ENCODE data around the gene CERS1.
A peak's percentile ranks its signal among the peaks of the same experiment; 100 is the strongest.

Gene CERS1

GRCh38 chr19:18895824-18896341 is at the start of gene CERS1:
Gene CERS1 (minus strand): TSS chr19:18896158. CDS start chr19:18896072, 86 bp downstream.
- Histone ChIP-seq H3K4me3 (ENCODE audit: low read length) (peak within 1 kb of the TSS; percentile 46; the same call in 1 of the 2 replicates), H4K20me1 (ENCODE audit: control insufficient read depth, insufficient read depth, low read depth, low read length) (no peaks in the 10 kb centered on the region), H3K27ac (ENCODE audit: low read depth, low read length) (no peak within 1 kb of the TSS), H3K9me2 (replicated peaks; ENCODE audit: control insufficient read depth, low read length) (no peaks in the 10 kb centered on the region), H3K4me2 (ENCODE audit: low read length) (peak within 1 kb of the TSS; percentile 50), H3K4me1 (ENCODE audit: control insufficient read depth, low read length) (peaks cover 20% of the 10 kb centered on the region), H3F3A (ENCODE audit: control insufficient read depth, insufficient read depth) (no peaks in the 10 kb centered on the region), H3K9me3 (ENCODE audit: control insufficient read depth, insufficient read depth, low read length) (no peaks in the 10 kb centered on the region), H3K27me3 (ENCODE audit: control insufficient read depth, low read length) (peaks cover 34% of the 10 kb centered on the region), H3K36me3 (ENCODE audit: control insufficient read depth, low read length) (peaks cover 4% of the 10 kb centered on the region; the same call in 1 of the 2 replicates), H3K79me2 (ENCODE audit: control insufficient read depth, low read length) (no peaks in the 10 kb centered on the region)
- TF ChIP-seq CTCF (IDR thresholded peaks at IDR 0.05; ENCODE audit: low read depth, low read length, poor library complexity, severe bottlenecking), result no peak
- TF ChIP-seq EZH2phosphoT487 (IDR thresholded peaks at IDR 0.05; ENCODE audit: borderline replicate concordance, low read length), result no peak

DNA sequence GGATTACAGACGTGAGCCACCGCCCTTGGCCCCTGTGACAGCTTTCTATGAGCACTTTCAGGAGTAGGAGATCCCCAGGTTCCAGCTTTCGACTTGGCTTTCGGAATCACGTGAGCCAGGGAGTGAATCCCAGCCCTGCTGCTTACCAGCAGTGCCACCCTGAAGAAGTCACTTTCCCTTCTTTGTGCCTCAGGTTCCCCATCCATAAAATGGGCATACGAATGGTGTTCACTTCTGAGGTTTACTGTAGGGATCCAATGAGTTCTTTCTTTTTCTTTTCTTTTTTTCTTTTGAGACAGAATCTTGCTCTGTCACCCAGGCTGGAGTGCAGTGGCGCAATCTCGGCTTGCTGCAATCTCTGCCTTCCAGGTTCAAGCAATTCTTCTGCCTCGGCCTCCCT is 49.3 kb upstream of the CERS1 start:
- no peak overlapping the region for H3K27ac ChIP-seq (ENCODE audit: low read depth, low read length)
- H3K9me3 ChIP-seq (ENCODE audit: control insufficient read depth, insufficient read depth, low read length), result no peaks in the 10 kb centered on the region
- H3K4me2 ChIP-seq (ENCODE audit: low read length), result no peak overlapping the region
- H3K36me3 ChIP-seq (ENCODE audit: control insufficient read depth, low read length), result no peaks in the 10 kb centered on the region
- peaks cover 28% of the 10 kb centered on the region for H3K4me1 ChIP-seq (ENCODE audit: control insufficient read depth, low read length)
- H4K20me1 ChIP-seq (ENCODE audit: control insufficient read depth, insufficient read depth, low read depth, low read length), result no peaks in the 10 kb centered on the region
- no peak overlapping the region for H3K4me3 ChIP-seq (ENCODE audit: low read length)
- peaks cover 24% of the 10 kb centered on the region for H3K27me3 ChIP-seq (ENCODE audit: control insufficient read depth, low read length)
- no peaks in the 10 kb centered on the region for H3F3A ChIP-seq (ENCODE audit: control insufficient read depth, insufficient read depth)
- TF ChIP-seq EZH2phosphoT487 (IDR thresholded peaks at IDR 0.05; ENCODE audit: borderline replicate concordance, low read length), result no peak
- TF ChIP-seq CTCF (IDR thresholded peaks at IDR 0.05; ENCODE audit: low read depth, low read length, poor library complexity, severe bottlenecking), result no peak
- no peaks in the 10 kb centered on the region for H3K79me2 ChIP-seq (ENCODE audit: control insufficient read depth, low read length)
- H3K9me2 ChIP-seq (replicated peaks; ENCODE audit: control insufficient read depth, low read length), result no peaks in the 10 kb centered on the region

GRCh38 chr19:18943465-18943864 is 47.5 kb upstream of the CERS1 start:
- no peak for TF ChIP-seq EZH2phosphoT487 (IDR thresholded peaks at IDR 0.05; ENCODE audit: borderline replicate concordance, low read length)
- no peak for TF ChIP-seq CTCF (IDR thresholded peaks at IDR 0.05; ENCODE audit: low read depth, low read length, poor library complexity, severe bottlenecking)
- H3K27ac ChIP-seq (ENCODE audit: low read depth, low read length), result no peak overlapping the region
- peaks cover 29% of the 10 kb centered on the region for H3K4me1 ChIP-seq (ENCODE audit: control insufficient read depth, low read length)
- H3K36me3 ChIP-seq (ENCODE audit: control insufficient read depth, low read length), result no peaks in the 10 kb centered on the region
- no peaks in the 10 kb centered on the region for H3F3A ChIP-seq (ENCODE audit: control insufficient read depth, insufficient read depth)
- H3K79me2 ChIP-seq (ENCODE audit: control insufficient read depth, low read length), result no peaks in the 10 kb centered on the region
- H3K9me2 ChIP-seq (replicated peaks; ENCODE audit: control insufficient read depth, low read length), result no peaks in the 10 kb centered on the region
- no peaks in the 10 kb centered on the region for H3K9me3 ChIP-seq (ENCODE audit: control insufficient read depth, insufficient read depth, low read length)
- H4K20me1 ChIP-seq (ENCODE audit: control insufficient read depth, insufficient read depth, low read depth, low read length), result no peaks in the 10 kb centered on the region
- H3K4me2 ChIP-seq (ENCODE audit: low read length), result no peak overlapping the region
- no peak overlapping the region for H3K4me3 ChIP-seq (ENCODE audit: low read length)
- H3K27me3 ChIP-seq (ENCODE audit: control insufficient read depth, low read length), result peaks cover 38% of the 10 kb centered on the region

Measured in DOHH2 (cell line).